ENCODE measurements around the gene CIDEC. TPM values are rescaled to one million over a fixed set of nuclear protein-coding genes. Genes with fewer than 3 reads are reported as not detected.

CIDEC gene
- total and polyA plus RNA-seq, 2 of the 13 experiments (the other 11 are each of a cell fraction or from before 2014, with no cell fraction given): 2.5 to 10.4 TPM

DNA sequence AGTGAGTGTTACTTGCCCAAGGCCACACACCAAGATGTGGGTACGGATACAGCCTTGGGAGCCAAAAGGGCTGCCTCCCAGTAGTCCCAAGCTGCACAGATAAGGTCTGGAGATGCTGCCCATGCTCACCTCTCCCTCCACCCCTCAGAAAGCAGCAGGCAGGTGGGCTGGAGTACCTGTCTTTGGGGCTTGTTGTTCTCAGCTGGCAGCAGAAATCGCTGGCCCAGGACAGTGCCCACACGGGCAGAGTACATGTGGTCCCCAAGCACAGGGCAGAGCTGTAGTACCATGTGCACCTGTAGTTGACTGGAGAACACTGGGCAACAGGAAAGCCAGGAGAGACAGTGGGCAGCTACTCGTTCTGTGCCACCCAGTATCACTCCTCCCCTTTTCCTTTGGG is 41.2 kb downstream of the CIDEC start:
- no peaks in the 10 kb centered on the region; a peak in 1 of 5 replicates for H3K27me3 ChIP-seq (ENCODE audit: control insufficient read depth in 1 of 2, insufficient read depth in 2 of 2, low read length in 2 of 2)
- no TSS peak for BruUV-seq (replicated peaks)
- no peak overlapping the region for H3K4me2 ChIP-seq (ENCODE audit: low read depth, low read length)
- TF ChIP-seq NR2C2 (CRISPR knock-in tag; IDR thresholded peaks at IDR 0.05; ENCODE audit: borderline replicate concordance) (no peak), GMEB1 (CRISPR knock-in tag; IDR thresholded peaks at IDR 0.05; ENCODE audit: borderline replicate concordance) (no peak), ZNF143 (CRISPR knock-in tag; IDR thresholded peaks at IDR 0.05) (no peak), KLF12 (CRISPR knock-in tag; IDR thresholded peaks at IDR 0.05; ENCODE audit: borderline replicate concordance) (no peak), ZNF230 (CRISPR knock-in tag; IDR thresholded peaks at IDR 0.05) (no peak), ZNF614 (CRISPR knock-in tag; IDR thresholded peaks at IDR 0.05; ENCODE audit: borderline replicate concordance) (no peak), ZNF724P (CRISPR knock-in tag; IDR thresholded peaks at IDR 0.05; ENCODE audit: borderline replicate concordance) (no peak), HHEX (CRISPR knock-in tag; IDR thresholded peaks at IDR 0.05) (no peak), ZFP82 (CRISPR knock-in tag; IDR thresholded peaks at IDR 0.05; ENCODE audit: borderline replicate concordance) (no peak), ZNF605 (CRISPR knock-in tag; IDR thresholded peaks at IDR 0.05) (no peak), ZEB1 (IDR thresholded peaks at IDR 0.05; ENCODE audit: insufficient replicate concordance, low read depth) (no peak), ZNF33A (CRISPR knock-in tag; IDR thresholded peaks at IDR 0.05; ENCODE audit: borderline replicate concordance) (no peak), TCF12 (IDR thresholded peaks at IDR 0.05) (no peak), TCF12 (CRISPR knock-in tag; IDR thresholded peaks at IDR 0.05) (no peak)
- H3K9me3 ChIP-seq (ENCODE audit: low read length): no peaks in the 10 kb centered on the region
- WGBS (ENCODE audit: low lambda C conversion rate): 83% methylated on average over 2 of the region's 4 CpGs
- FAIRE-seq (no peak), ATAC-seq (no peak), DNase-seq (ENCODE audit: low spot score) (no peak)
- peaks cover 27% of the 10 kb centered on the region for H3K4me1 ChIP-seq (ENCODE audit: insufficient read depth, low read length)
- H3K9ac ChIP-seq (ENCODE audit: insufficient read depth, low read depth, low read length): no peak overlapping the region
- H4K20me1 ChIP-seq (ENCODE audit: insufficient read depth, low read length): no peaks in the 10 kb centered on the region
- intact Hi-C loops (cut with micrococcal nuclease; ENCODE audit: unreplicated experiment): no loop called here
- no peak overlapping the region for H3K27ac ChIP-seq (ENCODE audit: extremely low read length, insufficient read depth, low read length)
- no peaks in the 10 kb centered on the region for H3K79me2 ChIP-seq (ENCODE audit: insufficient read depth, low read length)
- H3K4me3 ChIP-seq (replicated peaks in 1 of 3; ENCODE audit: insufficient read depth in 1 of 3, low read depth in 2 of 3, low read length in 3 of 3): no peak overlapping the region
- in situ Hi-C loops (cut with HindIII; ENCODE audit: extremely low pct_ligation_motif_present, low pct_unique_long_range_greater_than_20kb): no loop called here
- no peak overlapping the region for H2AFZ ChIP-seq (ENCODE audit: low read length)
- ChIA-PET CTCF (ENCODE audit: low intra/inter-chr PET ratio, low total read pairs) (no interaction called here), POLR2A (interaction anchor here (0.7 to 1.7 kb wide), 3 partner anchors 46 to 77 kb away, joined by 3 to 4 read pairs (median 3); partner anchors contain the start of gene ARPC4)
- peaks cover 11 to 39% of the 10 kb centered on the region in 2 experiments for H3K36me3 ChIP-seq (replicated peaks in 1 of 2; ENCODE audit: control insufficient read depth in 1 of 2, insufficient read depth in 2 of 2, low read length in 2 of 2)

All from HepG2 (cell line).